ENCODE data around the gene NFKB2. TPM values are rescaled to one million over a fixed set of nuclear protein-coding genes. Genes with fewer than 3 reads are reported as not detected.

NFKB2 gene
- total RNA-seq, 2 donors from 2014 or later = 192 to 372 TPM

DNA sequence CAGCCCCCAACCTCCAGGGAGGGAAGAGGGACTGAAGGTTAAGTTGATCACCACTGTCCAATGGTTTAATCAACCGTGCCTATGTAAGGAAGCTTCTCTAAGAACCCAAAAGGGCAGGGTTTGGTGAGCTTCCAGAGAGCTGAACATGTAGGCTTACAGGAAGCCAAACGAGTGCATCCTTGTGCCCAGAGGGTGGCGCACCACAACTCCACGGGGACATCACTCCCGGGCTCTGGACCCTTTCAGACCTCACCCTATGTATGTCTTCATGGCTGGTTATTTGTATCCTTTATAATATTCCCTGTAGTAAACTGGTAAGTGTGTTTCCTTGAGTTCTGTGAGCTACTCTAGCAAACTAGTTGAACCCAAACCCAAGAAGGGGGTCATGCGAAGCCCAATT, 11.5 kb upstream of the NFKB2 start:
- no peaks in the 10 kb centered on the region for H3K9me3 Mint-ChIP-seq
- no peaks in the 10 kb centered on the region for H3K27me3 Mint-ChIP-seq
- no peak overlapping the region for H3K4me3 Mint-ChIP-seq
- peaks cover 3% of the 10 kb centered on the region for H3K4me1 Mint-ChIP-seq
- peak; percentile 43 for ATAC-seq (replicated peaks)
- peaks cover 38% of the 10 kb centered on the region for H3K36me3 Mint-ChIP-seq (ENCODE audit: low read depth)
- peak overlapping the region; percentile 11 for H3K27ac Mint-ChIP-seq

DNA sequence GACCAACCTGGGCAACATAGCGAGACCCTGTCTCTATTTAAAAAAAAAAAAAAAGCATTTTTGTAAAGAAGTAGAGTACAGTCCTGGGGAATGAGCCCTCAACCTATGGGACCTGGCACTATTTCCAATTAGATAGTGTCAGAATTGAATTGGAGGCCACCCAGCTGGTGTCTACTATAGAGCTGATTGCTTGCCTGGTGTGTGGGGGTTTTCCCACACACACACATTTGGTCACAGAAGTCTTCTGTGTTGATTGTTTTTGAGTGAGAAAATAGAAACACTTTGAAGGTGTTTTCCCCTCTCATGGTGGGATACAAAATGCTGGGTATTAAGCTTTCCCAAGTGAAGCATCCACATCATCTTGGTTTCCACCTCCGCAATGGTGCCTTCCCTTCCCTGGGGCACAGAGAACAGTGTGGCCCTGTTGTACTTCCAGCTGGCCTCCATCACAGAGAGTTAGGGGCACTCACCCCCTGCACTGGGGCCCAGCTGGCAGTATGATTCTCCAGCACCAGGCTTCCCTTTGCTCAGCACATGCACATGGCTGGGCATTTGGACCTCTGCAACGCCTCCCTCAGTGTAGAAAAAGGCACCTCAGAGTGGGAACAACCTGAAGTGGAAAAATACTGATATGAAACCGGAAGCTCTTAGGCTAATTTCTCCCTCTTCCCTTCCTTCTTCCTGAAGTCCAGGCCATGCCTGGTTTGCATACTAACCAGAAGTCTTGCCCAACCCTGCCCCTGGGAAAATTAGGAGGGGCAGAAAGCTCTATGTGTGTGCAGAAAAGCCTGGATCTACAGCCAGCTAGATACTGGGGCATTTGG, 10.7 kb upstream of the NFKB2 start:
- Mint-ChIP-seq H3K4me3 (no peak overlapping the region), H3K27me3 (no peaks in the 10 kb centered on the region), H3K4me1 (peaks cover 5% of the 10 kb centered on the region), H3K27ac (peak overlapping the region; percentile 11), H3K36me3 (ENCODE audit: low read depth) (peaks cover 31% of the 10 kb centered on the region), H3K9me3 (no peaks in the 10 kb centered on the region)
- ATAC-seq (replicated peaks) = no peak

DNA sequence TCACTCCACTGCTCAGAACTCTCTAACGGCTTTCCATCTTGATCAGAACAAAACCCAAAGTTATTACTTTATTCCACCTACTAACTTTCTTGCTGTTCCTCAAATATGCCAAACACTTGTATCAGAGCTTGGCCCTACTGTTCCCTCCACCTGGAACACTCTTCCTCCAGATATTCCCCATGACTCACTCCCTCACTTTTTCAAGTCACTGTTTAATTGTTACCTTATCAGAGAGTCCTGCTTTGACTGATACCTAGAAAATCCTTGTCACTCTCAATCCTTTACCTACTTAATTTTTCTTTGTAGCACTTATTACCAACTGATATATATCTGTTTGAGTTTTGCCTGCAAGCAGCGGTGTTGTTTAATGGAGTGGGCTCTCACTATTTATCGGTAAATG, 5.6 kb upstream of the NFKB2 start:
- Mint-ChIP-seq H3K4me3 (no peak overlapping the region), H3K27ac (no peak overlapping the region), H3K27me3 (no peaks in the 10 kb centered on the region), H3K4me1 (peaks cover 9% of the 10 kb centered on the region), H3K9me3 (no peaks in the 10 kb centered on the region), H3K36me3 (ENCODE audit: low read depth) (peaks cover 10% of the 10 kb centered on the region)
- ATAC-seq (replicated peaks) = no peak

DNA sequence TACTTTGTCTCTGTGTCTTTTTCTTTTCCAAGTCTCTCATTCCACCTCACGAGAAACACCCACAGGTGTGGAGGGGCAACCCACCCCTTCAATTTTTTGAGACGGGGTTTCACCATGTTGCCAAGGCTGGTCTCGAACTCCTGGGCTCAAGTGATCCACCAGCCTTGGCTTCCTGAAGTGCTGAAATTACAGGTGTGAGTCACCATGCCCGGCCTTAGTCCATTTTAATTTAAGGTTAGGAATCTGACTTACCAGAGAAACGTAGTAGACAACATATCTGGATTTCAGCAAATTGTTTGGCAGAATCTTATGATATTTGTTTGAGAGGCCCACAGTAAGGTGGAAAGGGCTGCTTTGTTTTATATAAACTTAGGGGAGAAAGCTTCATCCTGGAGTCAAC, 3.2 kb upstream of the NFKB2 start:
- H3K27ac Mint-ChIP-seq = peak overlapping the region; percentile 87
- no peak for ATAC-seq (replicated peaks)
- peaks cover 9% of the 10 kb centered on the region for H3K4me1 Mint-ChIP-seq
- peaks cover 32% of the 10 kb centered on the region for H3K36me3 Mint-ChIP-seq (ENCODE audit: low read depth)
- no peaks in the 10 kb centered on the region for H3K27me3 Mint-ChIP-seq
- no peaks in the 10 kb centered on the region for H3K9me3 Mint-ChIP-seq
- H3K4me3 Mint-ChIP-seq = peak overlapping the region; percentile 98

DNA sequence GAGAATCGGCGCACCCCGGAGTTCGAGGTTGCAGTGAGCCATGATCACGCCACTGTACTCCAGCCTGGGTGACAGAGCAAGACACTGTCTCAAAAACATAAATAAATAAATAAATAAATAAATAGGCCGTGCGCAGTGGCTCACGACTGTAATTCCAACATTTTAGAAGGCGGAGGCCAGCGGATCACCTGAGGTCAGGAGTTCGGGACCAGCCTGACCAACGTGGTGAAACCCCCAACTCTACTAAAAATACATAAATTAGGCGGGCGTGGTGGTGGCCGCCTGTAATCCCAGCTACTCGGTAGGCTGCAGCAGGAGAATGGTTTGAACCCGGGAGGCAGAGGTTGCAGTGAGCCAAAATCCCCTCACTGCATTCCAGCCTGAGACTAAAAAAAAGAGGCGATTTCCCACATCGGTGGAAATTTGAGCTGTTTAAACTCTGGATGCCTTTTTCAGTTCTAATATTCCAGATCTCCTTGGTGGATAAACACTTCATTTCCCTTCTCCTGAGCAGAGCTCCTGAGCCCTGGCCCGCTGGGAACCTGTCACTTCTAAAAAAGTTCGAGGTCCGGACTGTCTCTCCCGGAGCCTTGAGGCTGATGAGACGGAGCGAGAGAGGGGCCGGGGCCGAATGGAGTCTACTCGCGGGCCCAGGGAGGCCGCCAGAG, 2.0 kb upstream of the NFKB2 start:
- ATAC-seq (replicated peaks) = no peak
- H3K27ac Mint-ChIP-seq = peak overlapping the region; percentile 96
- no peaks in the 10 kb centered on the region for H3K27me3 Mint-ChIP-seq
- peaks cover 45% of the 10 kb centered on the region for H3K36me3 Mint-ChIP-seq (ENCODE audit: low read depth)
- H3K4me1 Mint-ChIP-seq = peaks cover 15% of the 10 kb centered on the region
- no peaks in the 10 kb centered on the region for H3K9me3 Mint-ChIP-seq
- peak overlapping the region; percentile 98 for H3K4me3 Mint-ChIP-seq

DNA sequence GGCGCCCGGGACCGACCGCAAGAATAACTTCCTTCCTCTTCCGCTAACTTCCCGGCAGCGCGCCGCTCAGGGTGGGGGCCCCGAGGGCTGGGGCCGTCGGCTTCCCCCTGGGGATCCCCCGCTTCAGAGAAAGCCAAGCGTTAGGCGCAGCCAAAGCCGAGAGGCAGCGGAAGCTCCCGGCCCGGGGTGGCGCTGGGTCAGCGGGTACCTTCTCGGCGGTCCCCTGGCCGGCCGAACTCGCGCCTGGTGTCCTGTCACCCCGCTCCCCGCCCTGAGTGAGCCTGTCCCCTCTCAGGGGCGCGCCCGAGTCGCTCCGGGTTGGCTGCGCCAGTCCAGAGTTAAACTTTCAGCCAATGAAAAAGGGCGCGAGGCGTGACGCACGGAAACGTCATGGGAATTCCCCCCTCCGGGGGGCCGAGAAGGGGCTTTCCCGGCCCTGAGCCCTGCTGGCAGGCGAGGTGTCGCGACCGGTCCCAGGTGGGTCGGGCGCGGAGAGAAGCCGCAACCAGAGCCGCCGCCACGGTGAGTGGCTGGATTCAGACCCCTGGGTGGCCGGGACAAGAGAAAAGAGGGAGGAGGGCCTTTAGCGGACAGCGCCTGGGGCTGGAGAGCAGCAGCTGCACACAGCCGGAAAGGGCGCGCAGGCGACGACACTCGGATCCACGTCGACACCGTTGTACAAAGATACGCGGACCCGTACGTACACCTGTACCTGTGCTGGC, 1.3 kb upstream of the NFKB2 start:
- Mint-ChIP-seq H3K27me3 (no peaks in the 10 kb centered on the region), H3K4me1 (peaks cover 11% of the 10 kb centered on the region), H3K9me3 (no peaks in the 10 kb centered on the region), H3K27ac (peak overlapping the region; percentile 96), H3K36me3 (ENCODE audit: low read depth) (peaks cover 52% of the 10 kb centered on the region), H3K4me3 (peak overlapping the region; percentile 98)
- ATAC-seq (replicated peaks) = peak; percentile 88

DNA sequence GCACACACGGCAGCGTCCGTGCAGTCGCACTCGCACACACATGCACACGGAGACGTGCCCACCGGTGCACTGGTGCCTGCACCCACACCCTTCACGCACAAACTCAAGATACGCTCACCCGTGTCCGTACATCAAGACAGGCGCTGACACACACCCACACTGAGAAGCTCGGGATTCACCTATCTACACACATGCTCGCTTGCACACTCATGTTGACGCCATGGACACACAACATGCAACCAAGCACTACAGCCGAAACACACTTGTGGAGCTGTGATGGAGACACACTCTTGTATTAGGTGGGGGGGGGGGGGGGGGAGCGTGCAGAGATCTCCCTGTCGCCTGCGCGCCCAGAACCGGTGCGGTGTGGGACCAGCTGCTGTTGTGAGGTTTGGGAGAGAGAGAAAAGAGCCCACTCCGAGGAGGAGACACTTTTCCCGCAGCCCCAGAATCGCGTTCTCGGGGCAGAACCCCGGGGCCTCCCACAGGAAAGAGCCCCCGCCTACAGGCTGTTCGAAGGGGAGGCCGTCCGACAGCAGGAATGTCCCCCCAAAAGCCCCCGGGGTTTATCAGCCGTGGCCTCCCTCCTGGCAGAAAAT, 605 bp upstream of the NFKB2 start:
- H3K9me3 Mint-ChIP-seq = no peaks in the 10 kb centered on the region

DNA sequence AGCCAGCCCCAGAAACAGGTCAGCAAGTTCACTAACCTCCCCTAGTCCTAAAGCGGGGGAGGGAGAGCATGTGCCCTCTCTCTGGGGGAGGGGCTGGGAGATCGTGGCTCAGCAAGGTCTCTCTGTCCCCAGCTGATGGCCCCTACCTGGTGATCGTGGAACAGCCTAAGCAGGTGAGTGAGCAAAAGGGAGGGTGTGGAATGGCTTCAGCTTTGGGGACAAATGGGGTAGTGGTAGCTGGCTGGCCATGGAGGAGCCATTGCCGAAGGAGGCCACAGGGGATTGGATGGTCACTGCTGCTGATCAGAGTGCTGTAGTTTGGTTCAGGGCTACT, 779 bp downstream of the NFKB2 start:
- H3K9me3 Mint-ChIP-seq = no peaks in the 10 kb centered on the region
- peak overlapping the region; percentile 96 for H3K27ac Mint-ChIP-seq
- H3K4me3 Mint-ChIP-seq = peak overlapping the region; percentile 98
- no peaks in the 10 kb centered on the region for H3K27me3 Mint-ChIP-seq
- no peak for ATAC-seq (replicated peaks)
- peaks cover 72% of the 10 kb centered on the region for H3K36me3 Mint-ChIP-seq (ENCODE audit: low read depth)
- peaks cover 11% of the 10 kb centered on the region for H3K4me1 Mint-ChIP-seq

More for the DNA sequence above, 605 bp upstream of the NFKB2 start:
- ATAC-seq (replicated peaks) = peak; percentile 25
- no peaks in the 10 kb centered on the region for H3K27me3 Mint-ChIP-seq
- peaks cover 11% of the 10 kb centered on the region for H3K4me1 Mint-ChIP-seq
- H3K4me3 Mint-ChIP-seq = peak overlapping the region; percentile 98
- peak overlapping the region; percentile 96 for H3K27ac Mint-ChIP-seq
- H3K36me3 Mint-ChIP-seq (ENCODE audit: low read depth) = peaks cover 58% of the 10 kb centered on the region

DNA sequence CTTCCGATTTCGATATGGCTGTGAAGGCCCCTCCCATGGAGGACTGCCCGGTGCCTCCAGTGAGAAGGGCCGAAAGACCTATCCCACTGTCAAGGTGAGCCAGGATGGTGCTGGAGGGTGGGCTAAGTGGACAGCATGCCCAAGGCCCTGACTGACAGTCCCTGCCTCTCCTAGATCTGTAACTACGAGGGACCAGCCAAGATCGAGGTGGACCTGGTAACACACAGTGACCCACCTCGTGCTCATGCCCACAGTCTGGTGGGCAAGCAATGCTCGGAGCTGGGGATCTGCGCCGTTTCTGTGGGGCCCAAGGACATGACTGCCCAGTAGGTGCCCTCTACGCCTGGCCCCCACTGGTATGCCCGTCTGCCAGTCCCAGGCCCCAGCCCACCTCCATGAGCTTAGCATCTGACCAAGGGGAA, 1.2 kb downstream of the NFKB2 start:
- peak overlapping the region; percentile 98 for H3K4me3 Mint-ChIP-seq
- no peaks in the 10 kb centered on the region for H3K9me3 Mint-ChIP-seq
- H3K27me3 Mint-ChIP-seq = no peaks in the 10 kb centered on the region
- H3K27ac Mint-ChIP-seq = peak overlapping the region; percentile 96
- peaks cover 11% of the 10 kb centered on the region for H3K4me1 Mint-ChIP-seq
- no peak for ATAC-seq (replicated peaks)
- H3K36me3 Mint-ChIP-seq (ENCODE audit: low read depth) = peaks cover 77% of the 10 kb centered on the region

DNA sequence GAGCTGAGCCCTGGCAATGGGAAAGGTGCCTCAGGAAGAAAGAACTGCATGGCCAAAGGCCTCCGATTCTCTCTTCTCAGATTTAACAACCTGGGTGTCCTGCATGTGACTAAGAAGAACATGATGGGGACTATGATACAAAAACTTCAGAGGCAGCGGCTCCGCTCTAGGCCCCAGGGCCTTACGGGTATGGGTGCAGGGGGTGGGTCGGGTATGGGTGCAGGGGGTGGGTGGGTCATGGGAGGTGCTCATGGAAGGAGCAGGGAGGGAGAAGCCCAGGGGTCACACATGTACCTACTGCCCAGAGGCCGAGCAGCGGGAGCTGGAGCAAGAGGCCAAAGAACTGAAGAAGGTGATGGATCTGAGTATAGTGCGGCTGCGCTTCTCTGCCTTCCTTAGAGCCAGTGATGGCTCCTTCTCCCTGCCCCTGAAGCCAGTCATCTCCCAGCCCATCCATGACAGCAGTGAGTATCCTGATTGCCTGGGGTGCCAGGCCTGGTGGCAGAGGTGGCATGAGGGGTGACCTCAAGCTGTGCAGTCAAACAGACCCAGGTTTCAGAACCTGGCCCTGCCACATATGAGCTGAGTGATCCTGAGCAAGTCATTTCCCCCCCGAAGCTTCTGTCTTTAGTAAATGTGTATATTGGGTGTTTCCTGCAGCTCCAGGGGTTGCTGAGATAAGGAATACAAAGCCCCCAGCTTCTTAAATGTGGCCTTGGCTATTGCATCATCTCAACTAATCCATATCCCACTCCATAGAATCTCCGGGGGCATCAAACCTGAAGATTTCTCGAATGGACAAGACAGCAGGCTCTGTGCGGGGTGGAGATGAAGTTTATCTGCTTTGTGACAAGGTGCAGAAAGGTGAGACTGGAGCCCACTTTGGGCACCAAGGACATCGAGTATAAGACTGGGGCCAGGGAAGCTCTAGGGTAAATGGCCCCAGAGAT, 2.0 kb downstream of the NFKB2 start:
- Mint-ChIP-seq H3K9me3 (no peaks in the 10 kb centered on the region), H3K4me1 (peaks cover 11% of the 10 kb centered on the region), H3K4me3 (peak overlapping the region; percentile 98), H3K36me3 (ENCODE audit: low read depth) (peaks cover 84% of the 10 kb centered on the region), H3K27me3 (no peaks in the 10 kb centered on the region), H3K27ac (peak overlapping the region; percentile 96)
- no peak for ATAC-seq (replicated peaks)

DNA sequence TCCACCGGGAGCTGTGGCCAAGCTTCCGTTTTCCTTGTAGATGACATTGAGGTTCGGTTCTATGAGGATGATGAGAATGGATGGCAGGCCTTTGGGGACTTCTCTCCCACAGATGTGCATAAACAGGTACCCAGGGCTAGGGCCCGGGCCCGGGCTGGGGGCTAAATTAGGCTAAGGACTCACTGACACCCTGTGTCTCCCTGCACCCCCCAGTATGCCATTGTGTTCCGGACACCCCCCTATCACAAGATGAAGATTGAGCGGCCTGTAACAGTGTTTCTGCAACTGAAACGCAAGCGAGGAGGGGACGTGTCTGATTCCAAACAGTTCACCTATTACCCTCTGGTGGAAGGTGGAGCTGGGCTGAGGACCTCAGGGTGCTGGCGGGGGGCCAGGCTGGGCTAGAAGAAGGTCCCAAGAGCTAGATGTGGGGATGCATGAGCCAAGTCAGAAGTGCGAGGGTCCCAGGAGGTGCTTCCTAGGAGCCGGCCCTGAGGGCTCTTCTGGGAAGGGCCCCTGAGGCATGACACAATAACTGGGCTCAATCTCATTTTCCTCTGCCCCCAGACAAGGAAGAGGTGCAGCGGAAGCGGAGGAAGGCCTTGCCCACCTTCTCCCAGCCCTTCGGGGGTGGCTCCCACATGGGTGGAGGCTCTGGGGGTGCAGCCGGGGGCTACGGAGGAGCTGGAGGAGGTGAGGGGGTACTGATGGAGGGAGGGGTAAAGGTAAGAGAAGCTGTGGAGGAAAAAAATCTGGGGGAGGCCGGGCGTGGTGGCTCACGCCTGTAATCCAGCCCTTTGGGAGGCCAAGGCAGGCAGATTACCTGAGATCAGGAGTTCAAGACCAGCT, 2.9 kb downstream of the NFKB2 start:
- Mint-ChIP-seq H3K27me3 (no peaks in the 10 kb centered on the region), H3K36me3 (ENCODE audit: low read depth) (peaks cover 86% of the 10 kb centered on the region), H3K9me3 (no peaks in the 10 kb centered on the region), H3K27ac (peak overlapping the region; percentile 83), H3K4me1 (peaks cover 7% of the 10 kb centered on the region), H3K4me3 (peak overlapping the region; percentile 98)
- no peak for ATAC-seq (replicated peaks)

DNA sequence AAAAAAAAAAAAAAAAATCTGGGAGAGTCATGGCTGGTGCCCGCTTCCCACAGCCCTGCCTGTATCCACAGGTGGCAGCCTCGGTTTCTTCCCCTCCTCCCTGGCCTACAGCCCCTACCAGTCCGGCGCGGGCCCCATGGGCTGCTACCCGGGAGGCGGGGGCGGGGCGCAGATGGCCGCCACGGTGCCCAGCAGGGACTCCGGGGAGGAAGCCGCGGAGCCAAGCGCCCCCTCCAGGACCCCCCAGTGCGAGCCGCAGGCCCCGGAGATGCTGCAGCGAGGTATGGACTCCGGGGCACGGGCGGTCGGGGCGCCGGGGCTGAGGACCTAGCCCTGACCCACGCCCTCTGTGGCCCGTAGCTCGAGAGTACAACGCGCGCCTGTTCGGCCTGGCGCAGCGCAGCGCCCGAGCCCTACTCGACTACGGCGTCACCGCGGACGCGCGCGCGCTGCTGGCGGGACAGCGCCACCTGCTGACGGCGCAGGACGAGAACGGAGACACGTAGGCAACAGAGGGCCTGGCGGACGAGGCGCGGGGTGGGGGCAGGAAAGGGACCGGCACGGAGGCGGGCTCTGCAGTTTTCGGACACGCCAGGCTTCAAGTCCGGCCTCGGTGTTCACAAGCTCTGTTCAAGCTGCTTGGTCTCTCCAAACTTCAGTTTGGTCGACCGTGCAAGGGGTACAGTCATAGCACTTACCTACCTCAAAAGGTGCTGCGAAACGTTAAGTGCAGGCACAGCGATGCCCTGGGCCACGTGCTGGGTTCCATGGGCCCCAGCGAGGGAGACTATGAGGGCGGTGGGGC, 3.9 kb downstream of the NFKB2 start:
- ATAC-seq (replicated peaks) = peak; percentile 59
- Mint-ChIP-seq H3K27me3 (no peaks in the 10 kb centered on the region), H3K9me3 (no peaks in the 10 kb centered on the region), H3K4me3 (peak overlapping the region; percentile 98), H3K27ac (peak overlapping the region; percentile 68), H3K36me3 (ENCODE audit: low read depth) (peaks cover 91% of the 10 kb centered on the region), H3K4me1 (peaks cover 7% of the 10 kb centered on the region)
